Mucosa of stomach (tissue), 1 donor: ENCODE data around the gene DPH6.

Experiments
- H3K27me3 ChIP-seq: one replicate; pipeline ENCODE4 v1.7.0; 2013; ENCODE audit warnings: mild to moderate bottlenecking, low read length; ENCODE audit not compliant: control insufficient read depth, insufficient read depth
- H3K36me3 ChIP-seq: one replicate; pipeline ENCODE4 v1.7.0; 2013; ENCODE audit warnings: low read length; ENCODE audit not compliant: control insufficient read depth, insufficient read depth
- H3K4me1 ChIP-seq: one replicate; pipeline ENCODE4 v1.7.0; 2013; ENCODE audit warnings: mild to moderate bottlenecking, low read length; ENCODE audit not compliant: control insufficient read depth, insufficient read depth
- H3K4me3 ChIP-seq: one replicate; pipeline ENCODE4 v1.7.0; 2013; ENCODE audit warnings: low read length
- H3K9ac ChIP-seq: one replicate; pipeline ENCODE4 v1.7.0; 2013; ENCODE audit warnings: mild to moderate bottlenecking, low read length, moderate library complexity
- H3K9me3 ChIP-seq: one replicate; pipeline ENCODE4 v1.7.0; 2013; ENCODE audit warnings: mild to moderate bottlenecking, low read length, moderate library complexity; ENCODE audit not compliant: control insufficient read depth
- donor health status: Pancreatic carcinoma.

DPH6 gene

DNA sequence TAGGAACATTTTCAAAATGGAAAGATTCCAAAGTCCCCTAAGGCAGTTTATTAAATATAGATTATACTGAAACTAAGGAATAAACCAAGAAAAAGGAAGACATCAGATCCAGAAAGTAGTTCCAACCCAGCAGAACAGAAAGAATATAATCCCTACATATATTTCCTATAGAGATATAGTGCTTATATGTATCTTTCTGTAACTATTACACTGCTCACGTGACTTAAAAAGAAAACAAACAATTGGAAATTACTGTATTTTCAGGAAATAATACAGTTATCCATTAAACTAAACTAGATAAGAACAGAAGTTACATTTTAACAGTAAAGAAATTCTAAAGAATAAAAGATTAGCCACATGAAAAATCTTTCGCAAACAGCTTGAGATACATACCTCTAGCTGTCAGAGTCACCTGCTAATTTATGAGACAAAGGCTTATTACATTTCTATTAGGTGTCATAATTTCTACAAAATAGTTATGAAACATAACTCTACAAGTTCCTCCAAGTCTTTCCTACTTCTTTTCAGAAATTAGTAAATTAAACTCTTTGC, 10.5 kb downstream of the DPH6 start:
- H3K4me3 ChIP-seq, result no peak overlapping the region
- no peaks in the 10 kb centered on the region for H3K9me3 ChIP-seq
- H3K9ac ChIP-seq, result no peak overlapping the region
- H3K4me1 ChIP-seq, result no peaks in the 10 kb centered on the region
- H3K36me3 ChIP-seq, result no peaks in the 10 kb centered on the region
- no peaks in the 10 kb centered on the region for H3K27me3 ChIP-seq

GRCh38 chr15:35533130-35534110, 12.5 kb downstream of the DPH6 start:
- no peaks in the 10 kb centered on the region for H3K27me3 ChIP-seq
- H3K4me1 ChIP-seq, result no peaks in the 10 kb centered on the region
- H3K36me3 ChIP-seq, result no peaks in the 10 kb centered on the region
- no peak overlapping the region for H3K4me3 ChIP-seq
- H3K9ac ChIP-seq, result no peak overlapping the region
- H3K9me3 ChIP-seq, result no peaks in the 10 kb centered on the region

DNA sequence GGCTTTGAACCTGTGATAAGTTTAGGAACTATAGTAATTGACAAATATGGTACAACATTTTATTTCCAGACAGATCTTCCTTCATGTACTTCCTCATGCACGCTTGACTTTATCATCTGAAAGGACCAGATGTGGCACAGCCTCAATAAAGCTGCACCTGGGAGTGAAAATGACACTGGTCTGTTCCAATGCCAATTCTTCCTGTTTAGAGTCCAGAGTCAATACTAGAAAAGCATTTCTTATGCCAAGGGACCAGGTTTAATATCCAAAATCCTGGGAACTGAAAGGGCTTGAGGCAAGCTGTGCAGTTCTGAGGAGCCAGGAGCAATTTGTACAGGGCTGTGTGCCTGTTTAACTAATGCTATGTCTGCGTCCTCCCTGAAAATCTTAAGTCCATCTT, 15.3 kb downstream of the DPH6 start:
- H3K27me3 ChIP-seq, result no peaks in the 10 kb centered on the region
- H3K36me3 ChIP-seq, result no peaks in the 10 kb centered on the region
- H3K9ac ChIP-seq, result no peak overlapping the region
- H3K4me1 ChIP-seq, result no peaks in the 10 kb centered on the region
- H3K9me3 ChIP-seq, result no peaks in the 10 kb centered on the region
- H3K4me3 ChIP-seq, result no peak overlapping the region

DNA sequence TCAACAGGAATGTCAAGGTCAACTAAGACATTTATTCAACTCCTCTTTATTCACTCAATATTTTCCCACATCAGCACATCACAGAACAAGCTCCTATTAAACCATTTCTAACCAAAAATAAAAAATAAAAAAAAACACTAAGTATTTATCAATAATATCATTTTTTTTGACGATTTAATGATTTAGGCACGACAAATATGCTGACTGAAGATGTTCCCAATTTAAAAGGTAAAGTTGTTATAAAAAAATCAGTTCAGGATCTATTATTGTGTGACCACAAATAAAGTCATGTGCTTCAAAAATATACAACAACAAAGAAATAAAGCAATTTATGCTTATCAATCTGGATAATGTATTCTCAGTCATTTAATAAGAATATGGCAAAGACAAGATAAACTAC, 16.2 kb downstream of the DPH6 start:
- H3K4me1 ChIP-seq, result no peaks in the 10 kb centered on the region
- H3K9me3 ChIP-seq, result no peaks in the 10 kb centered on the region
- no peak overlapping the region for H3K9ac ChIP-seq
- H3K4me3 ChIP-seq, result no peak overlapping the region
- no peaks in the 10 kb centered on the region for H3K36me3 ChIP-seq
- no peaks in the 10 kb centered on the region for H3K27me3 ChIP-seq

DNA sequence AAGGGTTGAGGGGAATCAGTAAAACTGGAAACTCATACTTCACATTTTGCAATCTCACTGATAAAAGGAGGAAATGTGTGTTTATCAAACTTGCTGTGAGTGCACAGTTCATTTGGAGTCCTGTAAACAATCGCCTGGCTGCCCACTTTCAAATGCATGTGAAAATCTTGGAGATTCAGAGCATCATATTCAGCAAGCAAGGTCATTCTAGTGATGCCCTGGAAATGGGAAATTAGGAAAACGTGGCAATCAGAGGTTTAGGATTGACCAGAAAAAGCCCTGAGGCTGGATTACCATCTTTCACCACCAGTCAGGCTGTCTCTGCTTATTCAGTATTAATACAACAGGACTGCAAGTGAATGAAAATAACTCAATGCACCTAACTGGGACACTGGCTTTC, 23.9 kb downstream of the DPH6 start:
- no peak overlapping the region for H3K4me3 ChIP-seq
- H3K27me3 ChIP-seq, result no peaks in the 10 kb centered on the region
- H3K9ac ChIP-seq, result no peak overlapping the region
- H3K4me1 ChIP-seq, result no peaks in the 10 kb centered on the region
- no peaks in the 10 kb centered on the region for H3K9me3 ChIP-seq
- H3K36me3 ChIP-seq, result no peaks in the 10 kb centered on the region

- no peak overlapping the region for H3K4me3 ChIP-seq
- H3K4me1 ChIP-seq, result no peaks in the 10 kb centered on the region
- H3K27me3 ChIP-seq, result no peaks in the 10 kb centered on the region
- H3K9me3 ChIP-seq, result no peaks in the 10 kb centered on the region
- no peaks in the 10 kb centered on the region for H3K36me3 ChIP-seq
- H3K9ac ChIP-seq, result no peak overlapping the region
These were observed 26.3 kb downstream of the DPH6 start for GRCh38 chr15:35519541-35520149.

DNA sequence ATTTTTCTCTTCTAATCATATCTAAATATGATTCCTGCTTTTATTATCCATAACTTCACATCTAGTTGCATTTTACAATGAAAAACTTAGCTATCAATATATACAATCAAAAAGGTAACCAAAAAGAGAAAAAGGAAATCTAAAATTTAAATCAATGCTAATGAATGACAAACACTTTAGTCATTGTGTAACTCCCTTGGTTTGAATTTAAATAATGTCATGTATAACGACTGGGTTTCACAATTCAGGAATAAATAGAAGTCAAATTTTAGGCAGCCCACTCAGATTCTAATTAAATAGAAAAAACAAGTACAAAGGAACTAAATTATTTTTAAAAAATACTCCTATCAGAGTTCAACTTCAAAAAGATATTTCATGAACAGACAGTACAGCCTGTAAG, 26.9 kb downstream of the DPH6 start:
- Histone ChIP-seq H3K27me3 (no peaks in the 10 kb centered on the region), H3K4me1 (no peaks in the 10 kb centered on the region), H3K9me3 (no peaks in the 10 kb centered on the region), H3K36me3 (no peaks in the 10 kb centered on the region), H3K4me3 (no peak overlapping the region), H3K9ac (no peak overlapping the region)

GRCh38 chr15:35514759-35515158, 31.2 kb downstream of the DPH6 start:
- no peaks in the 10 kb centered on the region for H3K4me1 ChIP-seq
- no peaks in the 10 kb centered on the region for H3K36me3 ChIP-seq
- no peak overlapping the region for H3K4me3 ChIP-seq
- no peaks in the 10 kb centered on the region for H3K9me3 ChIP-seq
- H3K9ac ChIP-seq, result no peak overlapping the region
- no peaks in the 10 kb centered on the region for H3K27me3 ChIP-seq

DNA sequence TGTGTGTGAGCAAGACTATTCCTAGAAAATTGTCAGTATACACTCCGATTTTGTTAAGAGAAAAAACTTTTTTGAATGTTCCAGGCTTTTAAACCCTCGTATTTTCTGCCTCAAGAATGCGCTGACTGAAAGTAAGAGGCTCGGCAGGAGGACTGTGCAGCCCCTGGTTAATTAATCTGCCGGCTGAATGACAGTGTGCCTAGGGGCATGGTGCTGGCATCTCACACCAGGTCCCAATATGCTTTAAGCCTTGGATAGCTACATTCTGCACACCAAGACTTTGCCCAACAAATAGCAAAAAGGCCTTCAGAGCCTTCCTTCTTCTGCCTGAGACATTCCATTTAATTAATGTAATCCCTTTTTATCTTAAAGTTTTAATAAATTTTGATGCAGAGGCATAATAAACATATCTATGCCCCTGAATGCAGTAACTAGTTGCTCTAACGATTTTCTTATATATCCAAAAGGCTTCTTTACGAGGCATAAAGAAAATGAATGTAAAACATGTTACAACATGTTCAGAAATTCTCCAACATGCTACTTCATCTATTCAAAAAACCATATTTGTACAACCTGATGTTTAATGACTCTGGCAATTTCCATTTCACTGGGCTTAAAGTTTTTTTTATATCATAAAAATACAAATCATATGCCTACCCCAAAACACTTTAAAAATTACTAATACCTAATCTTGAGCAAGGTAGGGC, 37.9 kb downstream of the DPH6 start:
- Histone ChIP-seq H3K9me3 (no peaks in the 10 kb centered on the region), H3K4me3 (no peak overlapping the region), H3K36me3 (no peaks in the 10 kb centered on the region), H3K4me1 (no peaks in the 10 kb centered on the region), H3K9ac (no peak overlapping the region), H3K27me3 (no peaks in the 10 kb centered on the region)

DNA sequence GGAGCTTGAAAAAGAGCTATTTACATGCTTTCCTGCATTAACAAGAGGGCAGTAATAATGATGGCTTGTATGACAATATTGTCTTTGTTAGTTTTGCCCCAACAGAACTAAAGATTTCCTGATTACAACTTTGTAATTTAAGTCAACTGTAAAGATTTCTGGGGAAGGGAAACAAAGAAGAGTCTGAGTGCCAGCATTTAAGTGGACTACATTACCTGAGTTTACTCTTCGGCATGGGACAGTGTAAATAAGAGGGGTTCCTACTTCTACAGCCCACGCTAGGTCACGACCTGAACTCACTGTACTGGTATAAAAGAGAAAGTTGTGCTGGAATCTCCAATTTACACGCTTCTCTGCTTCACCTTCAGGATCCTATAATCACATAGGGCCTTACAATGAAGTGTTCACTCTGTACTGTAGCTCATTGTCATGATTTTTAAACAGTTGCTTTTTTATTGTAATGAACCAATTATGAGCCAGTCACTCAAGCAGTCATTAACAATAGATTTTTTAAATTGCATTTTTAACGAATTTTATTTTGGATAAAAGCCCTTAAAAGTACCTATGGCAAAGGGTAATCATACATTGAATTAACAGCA, 39.6 kb downstream of the DPH6 start:
- Histone ChIP-seq H3K36me3 (no peaks in the 10 kb centered on the region), H3K4me3 (no peak overlapping the region), H3K9me3 (no peaks in the 10 kb centered on the region), H3K9ac (no peak overlapping the region), H3K27me3 (no peaks in the 10 kb centered on the region), H3K4me1 (no peaks in the 10 kb centered on the region)

GRCh38 chr15:35505809-35506208, 40.2 kb downstream of the DPH6 start:
- Histone ChIP-seq H3K27me3 (no peaks in the 10 kb centered on the region), H3K9ac (no peak overlapping the region), H3K36me3 (no peaks in the 10 kb centered on the region), H3K9me3 (no peaks in the 10 kb centered on the region), H3K4me3 (no peak overlapping the region), H3K4me1 (no peaks in the 10 kb centered on the region)
